ENCODE measurements around the gene RNF10. TPM values are rescaled to one million over a fixed set of nuclear protein-coding genes. Genes with fewer than 3 reads are reported as not detected.
A peak's percentile ranks its signal among the peaks of the same experiment; 100 is the strongest.

The RNF10 gene
- total and polyA plus RNA-seq, 9 of the 15 experiments (the other 6 are each of a cell fraction or from before 2014, with no cell fraction given), result 43.0 to 139 (median 80.1) TPM

DNA sequence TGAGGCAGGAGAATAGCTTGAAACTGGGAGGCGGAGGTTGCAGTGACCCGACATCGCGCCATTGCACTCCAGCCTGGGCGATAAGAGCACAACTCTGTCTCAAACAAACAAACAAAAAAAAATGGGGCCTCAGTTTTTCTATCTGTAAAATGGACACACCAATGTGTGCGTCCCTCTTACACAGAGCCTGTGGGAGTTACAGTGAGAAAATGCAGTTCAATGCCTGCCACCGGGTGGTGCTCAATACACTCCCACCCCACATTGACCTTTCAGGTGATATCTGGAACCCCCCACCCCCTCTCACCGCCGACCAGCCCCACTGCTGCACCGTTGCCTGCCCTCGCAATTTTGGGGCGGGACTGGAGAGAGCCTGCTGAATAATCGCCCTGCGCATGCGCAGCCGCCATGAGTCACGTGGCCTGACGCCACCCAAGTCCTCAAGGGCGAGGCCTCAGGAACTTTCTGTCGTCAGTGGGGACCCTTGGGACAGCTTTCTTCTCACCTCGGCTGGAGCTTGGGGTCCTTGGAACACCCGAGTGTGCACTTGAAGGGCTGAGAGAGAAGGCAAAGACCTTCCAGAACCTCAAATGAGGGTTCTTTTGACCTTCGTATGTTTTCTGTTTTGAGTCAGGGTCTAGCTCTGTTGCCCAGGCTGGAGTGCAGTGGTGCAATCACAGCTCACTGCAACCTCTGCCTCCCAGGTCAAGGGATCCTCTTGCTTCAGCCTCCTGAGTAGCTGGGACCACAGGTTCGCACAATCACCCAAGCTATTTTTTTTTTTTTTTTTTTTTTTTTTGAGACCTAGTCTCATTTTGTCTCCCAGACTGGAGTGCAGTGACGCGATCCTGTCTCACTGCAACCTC, 91.6 kb downstream of the RNF10 start (continued):
- TF ChIP-seq, protein P1, sequence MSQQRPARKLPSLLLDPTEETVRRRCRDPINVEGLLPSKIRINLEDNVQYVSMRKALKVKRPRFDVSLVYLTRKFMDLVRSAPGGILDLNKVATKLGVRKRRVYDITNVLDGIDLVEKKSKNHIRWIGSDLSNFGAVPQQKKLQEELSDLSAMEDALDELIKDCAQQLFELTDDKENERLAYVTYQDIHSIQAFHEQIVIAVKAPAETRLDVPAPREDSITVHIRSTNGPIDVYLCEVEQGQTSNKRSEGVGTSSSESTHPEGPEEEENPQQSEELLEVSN (IDR thresholded peaks at IDR 0.05; ENCODE audit: borderline replicate concordance in 1 of 2, extremely low read depth in 1 of 2, insufficient read depth in 1 of 2, insufficient read length in 1 of 2, low read depth in 1 of 2, low read length in 1 of 2, poor library complexity in 1 of 2, severe bottlenecking in 1 of 2), result peak; percentile 85 to 90
- TF ChIP-seq PHF21A (IDR thresholded peaks at IDR 0.05; ENCODE audit: borderline replicate concordance, low read depth) (no peak), ZNF324 (CRISPR knock-in tag; IDR thresholded peaks at IDR 0.05) (no peak), ZKSCAN1 (IDR thresholded peaks at IDR 0.05; ENCODE audit: low read depth, low read length) (0 out of 2 replicates have a peak, but pooled peaks have one; percentile 34), TRIM24 (IDR thresholded peaks at IDR 0.05) (peak in 1 of 2 experiments; percentile 6; a peak in 1 of 4 replicates), SP1 (CRISPR knock-in tag; IDR thresholded peaks at IDR 0.05) (peak; percentile 42; the same call in 1 of the 2 replicates), POLR2G (IDR thresholded peaks at IDR 0.05; ENCODE audit: low read depth, low read length) (peak; percentile 60; the same call in 1 of the 2 replicates), RBFOX2 (IDR thresholded peaks at IDR 0.05; ENCODE audit: low read depth, low read length) (peak; percentile 61), ZBTB1 (CRISPR knock-in tag; IDR thresholded peaks at IDR 0.05; ENCODE audit: borderline replicate concordance, low read depth) (peak; percentile 24; the same call in 1 of the 2 replicates), POLR3A (IDR thresholded peaks at IDR 0.05; ENCODE audit: borderline replicate concordance, extremely low read depth, insufficient read depth, insufficient read length) (no peak)
- TF ChIP-seq, protein P2, sequence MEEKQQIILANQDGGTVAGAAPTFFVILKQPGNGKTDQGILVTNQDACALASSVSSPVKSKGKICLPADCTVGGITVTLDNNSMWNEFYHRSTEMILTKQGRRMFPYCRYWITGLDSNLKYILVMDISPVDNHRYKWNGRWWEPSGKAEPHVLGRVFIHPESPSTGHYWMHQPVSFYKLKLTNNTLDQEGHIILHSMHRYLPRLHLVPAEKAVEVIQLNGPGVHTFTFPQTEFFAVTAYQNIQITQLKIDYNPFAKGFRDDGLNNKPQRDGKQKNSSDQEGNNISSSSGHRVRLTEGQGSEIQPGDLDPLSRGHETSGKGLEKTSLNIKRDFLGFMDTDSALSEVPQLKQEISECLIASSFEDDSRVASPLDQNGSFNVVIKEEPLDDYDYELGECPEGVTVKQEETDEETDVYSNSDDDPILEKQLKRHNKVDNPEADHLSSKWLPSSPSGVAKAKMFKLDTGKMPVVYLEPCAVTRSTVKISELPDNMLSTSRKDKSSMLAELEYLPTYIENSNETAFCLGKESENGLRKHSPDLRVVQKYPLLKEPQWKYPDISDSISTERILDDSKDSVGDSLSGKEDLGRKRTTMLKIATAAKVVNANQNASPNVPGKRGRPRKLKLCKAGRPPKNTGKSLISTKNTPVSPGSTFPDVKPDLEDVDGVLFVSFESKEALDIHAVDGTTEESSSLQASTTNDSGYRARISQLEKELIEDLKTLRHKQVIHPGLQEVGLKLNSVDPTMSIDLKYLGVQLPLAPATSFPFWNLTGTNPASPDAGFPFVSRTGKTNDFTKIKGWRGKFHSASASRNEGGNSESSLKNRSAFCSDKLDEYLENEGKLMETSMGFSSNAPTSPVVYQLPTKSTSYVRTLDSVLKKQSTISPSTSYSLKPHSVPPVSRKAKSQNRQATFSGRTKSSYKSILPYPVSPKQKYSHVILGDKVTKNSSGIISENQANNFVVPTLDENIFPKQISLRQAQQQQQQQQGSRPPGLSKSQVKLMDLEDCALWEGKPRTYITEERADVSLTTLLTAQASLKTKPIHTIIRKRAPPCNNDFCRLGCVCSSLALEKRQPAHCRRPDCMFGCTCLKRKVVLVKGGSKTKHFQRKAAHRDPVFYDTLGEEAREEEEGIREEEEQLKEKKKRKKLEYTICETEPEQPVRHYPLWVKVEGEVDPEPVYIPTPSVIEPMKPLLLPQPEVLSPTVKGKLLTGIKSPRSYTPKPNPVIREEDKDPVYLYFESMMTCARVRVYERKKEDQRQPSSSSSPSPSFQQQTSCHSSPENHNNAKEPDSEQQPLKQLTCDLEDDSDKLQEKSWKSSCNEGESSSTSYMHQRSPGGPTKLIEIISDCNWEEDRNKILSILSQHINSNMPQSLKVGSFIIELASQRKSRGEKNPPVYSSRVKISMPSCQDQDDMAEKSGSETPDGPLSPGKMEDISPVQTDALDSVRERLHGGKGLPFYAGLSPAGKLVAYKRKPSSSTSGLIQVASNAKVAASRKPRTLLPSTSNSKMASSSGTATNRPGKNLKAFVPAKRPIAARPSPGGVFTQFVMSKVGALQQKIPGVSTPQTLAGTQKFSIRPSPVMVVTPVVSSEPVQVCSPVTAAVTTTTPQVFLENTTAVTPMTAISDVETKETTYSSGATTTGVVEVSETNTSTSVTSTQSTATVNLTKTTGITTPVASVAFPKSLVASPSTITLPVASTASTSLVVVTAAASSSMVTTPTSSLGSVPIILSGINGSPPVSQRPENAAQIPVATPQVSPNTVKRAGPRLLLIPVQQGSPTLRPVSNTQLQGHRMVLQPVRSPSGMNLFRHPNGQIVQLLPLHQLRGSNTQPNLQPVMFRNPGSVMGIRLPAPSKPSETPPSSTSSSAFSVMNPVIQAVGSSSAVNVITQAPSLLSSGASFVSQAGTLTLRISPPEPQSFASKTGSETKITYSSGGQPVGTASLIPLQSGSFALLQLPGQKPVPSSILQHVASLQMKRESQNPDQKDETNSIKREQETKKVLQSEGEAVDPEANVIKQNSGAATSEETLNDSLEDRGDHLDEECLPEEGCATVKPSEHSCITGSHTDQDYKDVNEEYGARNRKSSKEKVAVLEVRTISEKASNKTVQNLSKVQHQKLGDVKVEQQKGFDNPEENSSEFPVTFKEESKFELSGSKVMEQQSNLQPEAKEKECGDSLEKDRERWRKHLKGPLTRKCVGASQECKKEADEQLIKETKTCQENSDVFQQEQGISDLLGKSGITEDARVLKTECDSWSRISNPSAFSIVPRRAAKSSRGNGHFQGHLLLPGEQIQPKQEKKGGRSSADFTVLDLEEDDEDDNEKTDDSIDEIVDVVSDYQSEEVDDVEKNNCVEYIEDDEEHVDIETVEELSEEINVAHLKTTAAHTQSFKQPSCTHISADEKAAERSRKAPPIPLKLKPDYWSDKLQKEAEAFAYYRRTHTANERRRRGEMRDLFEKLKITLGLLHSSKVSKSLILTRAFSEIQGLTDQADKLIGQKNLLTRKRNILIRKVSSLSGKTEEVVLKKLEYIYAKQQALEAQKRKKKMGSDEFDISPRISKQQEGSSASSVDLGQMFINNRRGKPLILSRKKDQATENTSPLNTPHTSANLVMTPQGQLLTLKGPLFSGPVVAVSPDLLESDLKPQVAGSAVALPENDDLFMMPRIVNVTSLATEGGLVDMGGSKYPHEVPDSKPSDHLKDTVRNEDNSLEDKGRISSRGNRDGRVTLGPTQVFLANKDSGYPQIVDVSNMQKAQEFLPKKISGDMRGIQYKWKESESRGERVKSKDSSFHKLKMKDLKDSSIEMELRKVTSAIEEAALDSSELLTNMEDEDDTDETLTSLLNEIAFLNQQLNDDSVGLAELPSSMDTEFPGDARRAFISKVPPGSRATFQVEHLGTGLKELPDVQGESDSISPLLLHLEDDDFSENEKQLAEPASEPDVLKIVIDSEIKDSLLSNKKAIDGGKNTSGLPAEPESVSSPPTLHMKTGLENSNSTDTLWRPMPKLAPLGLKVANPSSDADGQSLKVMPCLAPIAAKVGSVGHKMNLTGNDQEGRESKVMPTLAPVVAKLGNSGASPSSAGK (IDR thresholded peaks at IDR 0.05), result peak; percentile 94
- TF ChIP-seq, protein P3, sequence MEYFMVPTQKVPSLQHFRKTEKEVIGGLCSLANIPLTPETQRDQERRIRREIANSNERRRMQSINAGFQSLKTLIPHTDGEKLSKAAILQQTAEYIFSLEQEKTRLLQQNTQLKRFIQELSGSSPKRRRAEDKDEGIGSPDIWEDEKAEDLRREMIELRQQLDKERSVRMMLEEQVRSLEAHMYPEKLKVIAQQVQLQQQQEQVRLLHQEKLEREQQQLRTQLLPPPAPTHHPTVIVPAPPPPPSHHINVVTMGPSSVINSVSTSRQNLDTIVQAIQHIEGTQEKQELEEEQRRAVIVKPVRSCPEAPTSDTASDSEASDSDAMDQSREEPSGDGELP (CRISPR knock-in tag; IDR thresholded peaks at IDR 0.05; ENCODE audit: borderline replicate concordance), result peak; percentile 63

Data from K562 (cell line).